GM13977 (cell line): ENCODE results near the gene SPINK6.

Experiments used
- DNase-seq: peaks from one replicate; pipeline ENCODE4 v3.0.0; 2012; ENCODE audit warnings: low spot score
- CTCF ChIP-seq: IDR thresholded peaks from 2 replicates; pipeline ENCODE4 v1.5.1; 2012; ENCODE audit warnings: mild to moderate bottlenecking, control low read depth; ENCODE audit not compliant: insufficient read depth; ENCODE audit errors: extremely low read depth, missing control alignments
- in situ Hi-C: fragments of 300-500 bp; cut with MboI; formaldehyde crosslinking; loops from one replicate; pipeline ENCODE4 v1.12.0; 2022; ENCODE audit warnings: low sequenced_read_pairs, low pct_unique_long_range_greater_than_20kb, mixed read lengths, inconsistent platforms; ENCODE audit not compliant: unreplicated experiment

Gene SPINK6

DNA sequence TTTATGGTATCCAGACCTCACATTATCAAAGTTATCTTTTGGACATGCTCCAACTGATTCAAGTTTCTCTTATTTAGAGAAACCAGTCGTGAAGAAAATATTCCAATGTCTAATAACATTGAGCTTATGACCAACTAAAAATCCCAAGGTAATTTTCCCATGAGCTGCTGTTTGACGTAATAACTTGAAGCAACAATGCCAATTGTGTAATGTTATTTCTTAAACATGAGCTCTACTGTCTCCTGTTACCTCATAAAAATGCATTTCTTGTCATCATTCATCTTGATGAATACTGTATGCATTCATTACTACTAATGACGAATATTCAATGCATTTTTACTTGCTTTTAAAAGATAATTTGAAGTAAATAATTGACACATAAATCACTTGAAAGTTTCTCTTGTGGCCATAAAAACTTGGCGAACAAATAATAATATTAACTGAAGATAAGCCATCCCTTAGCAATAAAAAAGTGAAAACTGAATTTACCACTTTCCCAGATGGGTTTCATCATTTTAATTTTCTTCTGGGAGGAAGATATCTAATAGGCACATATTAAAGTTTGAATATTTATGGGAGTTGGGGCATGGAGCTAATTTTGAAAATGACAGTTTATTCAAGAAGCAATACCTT, 35.1 kb downstream of the SPINK6 start:
- in situ Hi-C loops, result no loop called here
- DNase-seq, result no peak
- TF ChIP-seq CTCF, result no peak

DNA sequence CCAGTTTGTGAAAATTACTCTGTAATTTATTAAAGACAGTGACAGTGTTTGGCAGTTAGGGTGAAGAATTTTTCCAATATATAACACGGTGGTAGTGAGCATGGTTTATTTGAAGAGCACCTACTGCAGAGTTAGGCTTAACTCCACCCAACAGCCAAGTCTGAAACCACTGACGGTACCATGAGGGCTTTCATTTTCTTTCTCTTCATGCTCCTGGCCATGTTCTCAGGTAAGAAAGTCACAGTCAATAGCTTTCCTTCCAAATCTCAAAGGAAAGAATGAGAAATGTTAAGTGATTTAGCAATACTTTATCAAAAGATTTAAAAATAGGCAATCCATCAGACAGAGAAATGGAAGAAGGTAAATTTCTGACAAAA, 35.6 kb downstream of the SPINK6 start, which contains the start of gene MARCOL:
Gene MARCOL (plus strand): TSS at position 108 of the 377 bp plus-strand sequence. CDS start 73 bp downstream, at position 181.
- in situ Hi-C loops, result no loop called here
- TF ChIP-seq CTCF, result no peak

DNA sequence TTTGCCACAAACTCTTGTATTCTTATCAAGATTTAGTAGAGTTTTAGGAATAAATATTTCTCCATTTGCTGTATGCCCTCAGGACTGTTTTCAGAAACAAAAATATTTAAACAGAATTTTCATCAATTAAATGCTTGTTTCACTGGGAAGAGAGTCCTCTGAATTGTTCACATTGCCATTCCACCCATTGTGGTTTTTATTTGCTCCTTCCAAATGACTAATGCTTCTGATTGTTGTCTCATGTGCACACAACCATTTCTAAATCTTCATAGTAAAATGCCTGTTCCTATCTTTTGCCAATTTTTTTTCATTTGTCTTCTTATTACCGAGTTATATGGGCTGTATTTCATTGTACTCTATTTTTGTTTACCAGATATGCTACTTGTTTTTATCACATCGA, 46.1 kb downstream of the SPINK6 start:
- in situ Hi-C loops, result no loop called here
- no peak for DNase-seq
- no peak for TF ChIP-seq CTCF

More for the DNA sequence above, 35.6 kb downstream of the SPINK6 start, which contains the start of gene MARCOL:
- no peak for DNase-seq

DNA sequence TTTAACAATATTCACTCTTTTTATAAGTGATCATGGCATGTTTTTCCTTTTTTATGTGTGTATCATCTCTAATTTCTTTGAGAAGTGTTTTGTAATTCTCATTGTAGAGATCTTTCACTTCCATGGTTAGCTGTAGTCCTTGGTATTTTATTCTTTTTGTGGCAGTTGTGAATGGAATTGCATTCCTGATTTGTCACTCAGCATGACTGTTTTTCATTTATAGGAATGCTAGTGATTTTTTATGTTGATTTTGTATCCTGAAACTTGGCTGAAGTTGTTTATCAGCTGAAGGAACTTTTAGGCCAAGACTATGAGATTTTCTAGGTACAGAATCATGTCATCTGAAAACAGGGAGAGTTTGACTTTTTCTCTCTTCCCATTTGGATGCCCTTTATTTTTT, 52.6 kb downstream of the SPINK6 start:
- DNase-seq, result no peak
- no peak for TF ChIP-seq CTCF
- in situ Hi-C loops, result no loop called here

DNA sequence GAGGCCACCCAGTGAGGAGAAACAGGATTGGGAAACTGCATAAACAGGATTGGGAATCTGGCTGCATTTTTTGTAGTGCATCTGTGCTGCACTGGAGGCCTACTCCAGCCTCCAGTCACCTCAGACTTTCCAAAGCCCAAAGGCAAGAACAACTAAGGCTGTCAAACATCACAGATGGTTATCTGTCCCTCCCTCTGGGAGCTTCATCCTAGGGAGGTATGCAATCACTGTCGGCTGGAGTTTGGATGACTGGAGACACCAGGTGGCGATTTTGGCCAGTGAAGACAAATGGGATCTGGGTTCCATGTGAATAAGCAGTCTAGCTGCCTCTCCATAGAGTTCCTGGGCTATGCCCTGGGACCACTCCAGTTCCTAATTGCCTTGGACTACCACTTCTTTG, 56.4 kb downstream of the SPINK6 start:
- DNase-seq, result no peak
- in situ Hi-C loops, result no loop called here
- TF ChIP-seq CTCF, result no peak

- no peak for DNase-seq
- in situ Hi-C loops, result no loop called here
- no peak for TF ChIP-seq CTCF
These were observed 58.4 kb downstream of the SPINK6 start for GRCh38 chr5:148261221-148261620.
